SK-N-MC (cell line): ENCODE results near the gene DNAH1.

Source experiments
- EZH2 ChIP-seq: fragments of 200-600 bp; sonication (generic); IDR thresholded peaks from one replicate; pipeline ENCODE4 v1.6.1; 2017; ENCODE audit warnings: antibody characterized with exemption
- POLR2AphosphoS5 ChIP-seq: IDR thresholded peaks from 2 replicates; pipeline ENCODE4 v1.6.1; 2012; ENCODE audit warnings: mild to moderate bottlenecking, low read depth, low read length, borderline replicate concordance

GRCh38 chr3:52288674-52289073 lies 27.4 kb upstream of the DNAH1 start:
- TF ChIP-seq EZH2 (no peak), POLR2AphosphoS5 (no peak)
